Panc1 (cell line): ENCODE results near the gene CD274. TPM values are rescaled to one million over a fixed set of nuclear protein-coding genes. Genes with fewer than 3 reads are reported as not detected.

ENCODE experiments used
- ATAC-seq: fragments of 200-7000 bp; cut with Tn5 transposase; 2 replicates; pipeline ENCODE4 v1.9.1; 2020; ENCODE audit warnings: mild to moderate bottlenecking, moderate library complexity
- BruUV-seq: library from RNA; stranded (reverse); fragments of 400-500 nt; replicated peaks from 2 replicates; lab custom pipeline; 2021; lab: Mats Ljungman, UMichigan
- CTCF ChIA-PET: fragments of 300-600 bp; sonication (Branson Sonifier 250); formaldehyde crosslinking; loops from one replicate; lab custom pipeline; 2022; ENCODE audit warnings: antibody characterized with exemption; lab: Charles Lee
- POLR2A ChIA-PET: fragments of 300-600 bp; sonication (Branson Sonifier 250); formaldehyde crosslinking; loops from one replicate; lab custom pipeline; 2022; ENCODE audit warnings: antibody characterized with exemption; lab: Charles Lee
- DNase-seq: peaks from one replicate; pipeline ENCODE4 v3.0.0-alpha.2; 2010; ENCODE audit warnings: low read depth, low spot score
- H3K27ac ChIP-seq: 2 replicates; pipeline ENCODE4 v1.5.1; 2011; ENCODE audit warnings: mild to moderate bottlenecking, low read length, inconsistent platforms
- H3K27me3 ChIP-seq: fragments of 200-500 bp; sonication (Bioruptor generic); 2 replicates; pipeline ENCODE4 v1.6.0; 2014; ENCODE audit warnings: low read length, inconsistent platforms; ENCODE audit not compliant: control insufficient read depth, insufficient read depth
- H3K36me3 ChIP-seq: fragments of 200-500 bp; sonication (Bioruptor generic); 2 replicates; pipeline ENCODE4 v1.5.1; 2014; ENCODE audit warnings: inconsistent platforms, mild to moderate bottlenecking, low read length, moderate library complexity; ENCODE audit not compliant: control insufficient read depth, insufficient read depth
- H3K4me1 ChIP-seq: 2 replicates; pipeline ENCODE4 v1.5.1; 2011; ENCODE audit warnings: inconsistent platforms, mild to moderate bottlenecking, low read length, moderate library complexity; ENCODE audit not compliant: control insufficient read depth, insufficient read depth
- H3K4me3 ChIP-seq, 2 experiments: 2 replicates each; pipeline ENCODE4 v1.5.1; 2011 to 2012; ENCODE audit warnings: low read depth in 2 of 2, low read length in 2 of 2, mild to moderate bottlenecking in 2 of 2, inconsistent platforms in 1 of 2, moderate library complexity in 1 of 2
- H3K9me3 ChIP-seq: fragments of 200-500 bp; sonication (Bioruptor generic); 2 replicates; pipeline ENCODE4 v1.5.1; 2014; ENCODE audit warnings: low read depth, mild to moderate bottlenecking, inconsistent platforms, low read length, moderate library complexity; ENCODE audit not compliant: control insufficient read depth, insufficient read depth
- CTCF ChIP-seq: fragments of 450-650 bp; IDR thresholded peaks from 2 replicates; pipeline ENCODE4 v1.5.1; 2017; ENCODE audit warnings: mild to moderate bottlenecking
- POLR2AphosphoS5 ChIP-seq: IDR thresholded peaks from 2 replicates; pipeline ENCODE4 v1.6.1; 2012; ENCODE audit warnings: mild to moderate bottlenecking, low read depth, low read length, moderate library complexity
- REST ChIP-seq, 2 experiments: IDR thresholded peaks; 2 replicates each; pipeline ENCODE4 v1.6.1; 2011 to 2012; ENCODE audit warnings: low read depth in 2 of 2, control low read depth in 1 of 2, low read length in 1 of 2, mild to moderate bottlenecking in 1 of 2, moderate library complexity in 1 of 2; ENCODE audit not compliant: insufficient read depth in 1 of 2
- SIN3A ChIP-seq: IDR thresholded peaks from 2 replicates; pipeline ENCODE4 v1.6.1; 2012; ENCODE audit warnings: low read depth, mild to moderate bottlenecking, low read length, moderate library complexity, borderline replicate concordance; ENCODE audit not compliant: insufficient read depth
- TCF7L2 ChIP-seq: IDR thresholded peaks from 2 replicates; pipeline ENCODE4 v1.6.1; 2011; ENCODE audit warnings: mild to moderate bottlenecking, low read depth, low read length, inconsistent platforms
- in situ Hi-C: cut with HindIII; loops from 2 replicates; pipeline ENCODE4 v1.10.0; 2016; ENCODE audit warnings: low sequenced_read_pairs, low pct_unique_long_range_greater_than_20kb
- intact Hi-C: fragments of 100-400 bp; cut with micrococcal nuclease; formaldehyde crosslinking; loops from one replicate; pipeline ENCODE4 v1.10.0; 2022; ENCODE audit not compliant: unreplicated experiment
- total RNA-seq: library from RNA; stranded (reverse); gene quantifications from one replicate; pipeline ENCODE4 v1.2.1, GENCODE V29; 2021; ENCODE audit not compliant: unreplicated experiment

The CD274 gene
- total RNA-seq, 1 experiment from 2014 or later = 0.21 TPM

DNA sequence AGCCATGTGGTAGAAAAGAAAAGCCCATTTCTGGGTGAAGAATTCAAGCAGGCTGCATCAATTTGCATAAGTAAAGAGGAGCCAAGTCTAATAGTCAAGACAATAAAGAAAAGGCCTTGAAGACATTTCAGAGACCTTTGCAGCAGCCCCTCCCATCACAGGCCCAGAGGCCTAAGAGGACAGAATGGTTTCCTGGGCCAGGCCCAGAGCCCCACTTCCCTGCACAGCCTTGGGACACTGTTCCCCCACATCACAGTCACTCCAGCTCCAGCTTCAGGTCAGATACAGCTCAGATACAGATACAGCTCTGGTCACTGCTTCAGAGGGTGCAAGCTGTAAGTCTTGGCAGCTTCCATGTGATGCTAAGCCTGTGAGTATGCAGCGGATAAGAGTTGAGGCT, 41.7 kb upstream of the CD274 start:
- POLR2A ChIA-PET = no interaction called here
- no peaks in the 10 kb centered on the region for H3K36me3 ChIP-seq
- H3K4me1 ChIP-seq = no peaks in the 10 kb centered on the region
- H3K27ac ChIP-seq = no peak overlapping the region
- no peaks in the 10 kb centered on the region for H3K9me3 ChIP-seq
- intact Hi-C loops = no loop called here
- TF ChIP-seq POLR2AphosphoS5 (no peak), TCF7L2 (no peak), REST (IDR thresholded peaks at IDR 0.05; ENCODE audit: insufficient read depth in 1 of 2, low read depth in 2 of 2, low read length in 1 of 2) (no peak), CTCF (no peak), SIN3A (no peak)
- H3K27me3 ChIP-seq = no peaks in the 10 kb centered on the region
- no TSS peak for BruUV-seq
- in situ Hi-C loops = no loop called here
- CTCF ChIA-PET = no interaction called here
- no peak for DNase-seq
- H3K4me3 ChIP-seq = no peak overlapping the region
- no peak for ATAC-seq

- intact Hi-C loops = no loop called here
- H3K27ac ChIP-seq = no peak overlapping the region
- CTCF ChIA-PET = no interaction called here
- H3K9me3 ChIP-seq = no peaks in the 10 kb centered on the region
- ATAC-seq (no peak), DNase-seq (no peak)
- no peak overlapping the region for H3K4me3 ChIP-seq
- POLR2A ChIA-PET = no interaction called here
- H3K27me3 ChIP-seq = no peaks in the 10 kb centered on the region
- no peaks in the 10 kb centered on the region for H3K36me3 ChIP-seq
- in situ Hi-C loops = no loop called here
- H3K4me1 ChIP-seq = no peaks in the 10 kb centered on the region
- TF ChIP-seq SIN3A (no peak), TCF7L2 (no peak), REST (IDR thresholded peaks at IDR 0.05; ENCODE audit: insufficient read depth in 1 of 2, low read depth in 2 of 2, low read length in 1 of 2) (no peak), CTCF (no peak)
- BruUV-seq = no TSS peak
These were observed 33.4 kb upstream of the CD274 start for GRCh38 chr9:5416953-5417352.
